Trophoblast cell (in vitro differentiated cells and primary cell): Measurements from ENCODE around the gene GPR37.

Experiments
- DNase-seq, 2 donors: peaks; one replicate each; pipeline ENCODE4 v3.0.0-alpha.2; 2016
- H2AFZ ChIP-seq: 2 replicates; pipeline ENCODE4 v1.6.1; 2013; ENCODE audit warnings: low read length, moderate library complexity, mild to moderate bottlenecking; ENCODE audit not compliant: insufficient read depth, poor library complexity
- H2AK5ac ChIP-seq: 2 replicates; pipeline ENCODE4 v1.6.1; 2013; ENCODE audit warnings: mild to moderate bottlenecking, low read length
- H2BK120ac ChIP-seq: 2 replicates; pipeline ENCODE4 v1.6.1; 2013; ENCODE audit warnings: low read length, mild to moderate bottlenecking, moderate library complexity; ENCODE audit not compliant: insufficient read depth, poor library complexity
- H2BK12ac ChIP-seq: 2 replicates; pipeline ENCODE4 v1.6.1; 2013; ENCODE audit warnings: mild to moderate bottlenecking, low read length, moderate library complexity
- H2BK5ac ChIP-seq: 2 replicates; pipeline ENCODE4 v1.6.1; 2013; ENCODE audit warnings: low read length, low read depth, moderate library complexity, mild to moderate bottlenecking; ENCODE audit not compliant: poor library complexity
- H3K14ac ChIP-seq: 2 replicates; pipeline ENCODE4 v1.6.1; 2013; ENCODE audit warnings: mild to moderate bottlenecking, low read length
- H3K18ac ChIP-seq: 2 replicates; pipeline ENCODE4 v1.6.1; 2013; ENCODE audit warnings: mild to moderate bottlenecking, low read length
- H3K23ac ChIP-seq: 2 replicates; pipeline ENCODE4 v1.6.1; 2013; ENCODE audit warnings: low read length
- H3K27ac ChIP-seq: 2 replicates; pipeline ENCODE4 v1.5.1; 2013; ENCODE audit warnings: low read depth, mild to moderate bottlenecking, inconsistent platforms, low read length, moderate library complexity
- H3K27me3 ChIP-seq: 2 replicates; pipeline ENCODE4 v1.6.1; 2013; ENCODE audit warnings: inconsistent platforms, mild to moderate bottlenecking, low read length, moderate library complexity; ENCODE audit not compliant: insufficient read depth
- H3K36me3 ChIP-seq, 2 experiments: 1 replicate in 1 of 2; 2 replicates in 1 of 2; pipeline ENCODE4 v1.6.1; 2013; ENCODE audit warnings: low read length in 2 of 2, mild to moderate bottlenecking in 2 of 2, moderate library complexity in 1 of 2; ENCODE audit not compliant: insufficient read depth in 2 of 2, control insufficient read depth in 1 of 2
- H3K4ac ChIP-seq: 2 replicates; pipeline ENCODE4 v1.6.1; 2013; ENCODE audit warnings: low read depth, mild to moderate bottlenecking, low read length, moderate library complexity
- H3K4me1 ChIP-seq, 2 experiments: 1 replicate in 1 of 2; 2 replicates in 1 of 2; pipeline ENCODE4 v1.6.1; 2013; ENCODE audit warnings: low read length in 2 of 2, mild to moderate bottlenecking in 2 of 2, moderate library complexity in 1 of 2; ENCODE audit not compliant: insufficient read depth in 2 of 2, control insufficient read depth in 1 of 2
- H3K4me2 ChIP-seq: 2 replicates; pipeline ENCODE4 v1.6.1; 2013; ENCODE audit warnings: inconsistent platforms, mild to moderate bottlenecking, low read length, moderate library complexity
- H3K4me3 ChIP-seq: 2 replicates; pipeline ENCODE4 v1.5.1; 2013; ENCODE audit warnings: mild to moderate bottlenecking, low read depth, low read length, inconsistent platforms
- H3K79me1 ChIP-seq: one replicate; pipeline ENCODE4 v1.6.1; 2013; ENCODE audit warnings: low read length
- H3K79me2 ChIP-seq: 2 replicates; pipeline ENCODE4 v1.6.1; 2013; ENCODE audit warnings: low read length, mild to moderate bottlenecking; ENCODE audit not compliant: control insufficient read depth, insufficient read depth, poor library complexity
- H3K9ac ChIP-seq: 2 replicates; pipeline ENCODE4 v1.6.1; 2013; ENCODE audit warnings: mild to moderate bottlenecking, low read length
- H3K9me3 ChIP-seq: 2 replicates; pipeline ENCODE4 v1.6.1; 2013; ENCODE audit warnings: low read depth, mild to moderate bottlenecking, control low read depth, inconsistent platforms, low read length; ENCODE audit not compliant: insufficient read depth
- H4K12ac ChIP-seq: 2 replicates; pipeline ENCODE4 v1.6.1; 2013; ENCODE audit warnings: low read depth, mild to moderate bottlenecking, low read length, moderate library complexity
- H4K8ac ChIP-seq: 2 replicates; pipeline ENCODE4 v1.6.1; 2013; ENCODE audit warnings: low read depth, mild to moderate bottlenecking, low read length, moderate library complexity
- H4K91ac ChIP-seq: one replicate; pipeline ENCODE4 v1.6.1; 2013; ENCODE audit warnings: low read depth, mild to moderate bottlenecking, low read length, moderate library complexity
- WGBS: extraction: QIAGEN DNeasy Blood & Tissue Kit; methylation state at CpG from one replicate; pipeline ENCODE4 v1.1.7; 2013; ENCODE audit warnings: missing lambda C conversion rate; ENCODE audit not compliant: insufficient read length, insufficient coverage; ENCODE audit errors: extremely low coverage; 5-methylcytosine and 5-hydroxymethylcytosine counted together

The GPR37 gene

DNA sequence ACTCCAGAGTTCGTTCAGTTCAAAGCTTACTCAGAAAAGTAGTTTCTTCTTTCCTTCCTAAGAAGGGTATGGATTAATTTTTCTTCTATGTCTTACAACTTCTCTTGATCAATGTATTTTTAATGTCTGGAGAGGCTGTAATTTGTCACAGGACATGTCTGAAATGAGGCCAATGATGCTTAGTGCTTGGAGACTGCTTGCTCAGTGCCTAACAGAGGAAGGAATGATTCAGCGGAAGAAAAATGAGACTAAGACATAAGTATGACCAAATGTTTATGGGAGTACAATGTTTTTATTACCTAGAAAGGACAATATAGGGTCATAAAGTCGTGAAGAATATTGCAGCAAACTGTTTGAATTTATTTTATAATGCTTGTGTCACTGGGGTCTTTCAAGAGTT lies 43.3 kb downstream of the GPR37 start:
- H4K8ac ChIP-seq, result no peak overlapping the region
- H3K9ac ChIP-seq, result no peak overlapping the region
- no peak overlapping the region for H3K27ac ChIP-seq
- H3K4me3 ChIP-seq, result no peak overlapping the region
- H3K4me1 ChIP-seq, result peaks cover 0 to 2% of the 10 kb centered on the region in 2 experiments
- H3K79me1 ChIP-seq, result no peaks in the 10 kb centered on the region
- no peak overlapping the region for H2BK12ac ChIP-seq
- WGBS, result no CpG with 5 or more reads among the region's 3 CpGs
- H4K12ac ChIP-seq, result no peak overlapping the region
- no peak overlapping the region for H2AK5ac ChIP-seq
- H3K9me3 ChIP-seq, result no peaks in the 10 kb centered on the region
- no peak overlapping the region for H3K23ac ChIP-seq
- H3K27me3 ChIP-seq, result no peaks in the 10 kb centered on the region
- H4K91ac ChIP-seq, result no peak overlapping the region
- no peak overlapping the region for H3K14ac ChIP-seq
- no peak overlapping the region for H2AFZ ChIP-seq
- no peaks in the 10 kb centered on the region for H3K79me2 ChIP-seq
- no peak overlapping the region for H2BK120ac ChIP-seq
- no peak overlapping the region for H2BK5ac ChIP-seq
- H3K36me3 ChIP-seq, result no peaks in the 10 kb centered on the region
- H3K4me2 ChIP-seq, result no peak overlapping the region
- no peak overlapping the region for H3K18ac ChIP-seq
- DNase-seq, result no peak
- H3K4ac ChIP-seq, result no peak overlapping the region

DNA sequence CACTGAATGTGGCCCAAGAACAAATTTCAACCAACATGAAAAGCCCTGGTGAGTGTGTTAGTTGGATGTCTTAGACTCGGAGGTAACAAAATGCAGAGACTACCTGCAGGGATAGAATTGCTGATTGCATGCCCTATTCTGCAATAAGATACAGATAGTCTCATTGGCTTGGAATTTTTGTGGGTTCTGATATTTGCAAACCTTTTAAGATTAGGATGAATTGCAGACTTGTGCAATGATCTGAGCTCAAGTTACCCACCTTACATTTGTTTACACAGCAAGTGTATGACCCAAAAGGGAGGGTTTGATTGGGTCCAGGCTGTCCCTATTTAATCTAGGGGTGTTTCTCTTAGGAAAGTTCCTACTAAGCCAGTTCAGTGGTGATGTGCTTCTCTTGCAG lies 45.4 kb downstream of the GPR37 start:
- Histone ChIP-seq H3K9me3 (no peaks in the 10 kb centered on the region), H3K14ac (no peak overlapping the region), H4K91ac (no peak overlapping the region), H3K27me3 (no peaks in the 10 kb centered on the region), H2BK12ac (no peak overlapping the region), H4K12ac (no peak overlapping the region), H2AFZ (no peak overlapping the region), H3K4me1 (peaks cover 0 to 2% of the 10 kb centered on the region in 2 experiments), H3K27ac (no peak overlapping the region), H3K18ac (no peak overlapping the region), H4K8ac (no peak overlapping the region), H3K4ac (no peak overlapping the region), H3K36me3 (no peaks in the 10 kb centered on the region), H3K79me1 (no peaks in the 10 kb centered on the region), H3K23ac (no peak overlapping the region), H3K79me2 (no peaks in the 10 kb centered on the region), H3K4me3 (no peak overlapping the region), H2BK120ac (no peak overlapping the region), H2AK5ac (no peak overlapping the region), H3K4me2 (no peak overlapping the region), H3K9ac (no peak overlapping the region), H2BK5ac (no peak overlapping the region)
- DNase-seq, result no peak
- WGBS, result no CpG with 5 or more reads among the region's 1 CpG

DNA sequence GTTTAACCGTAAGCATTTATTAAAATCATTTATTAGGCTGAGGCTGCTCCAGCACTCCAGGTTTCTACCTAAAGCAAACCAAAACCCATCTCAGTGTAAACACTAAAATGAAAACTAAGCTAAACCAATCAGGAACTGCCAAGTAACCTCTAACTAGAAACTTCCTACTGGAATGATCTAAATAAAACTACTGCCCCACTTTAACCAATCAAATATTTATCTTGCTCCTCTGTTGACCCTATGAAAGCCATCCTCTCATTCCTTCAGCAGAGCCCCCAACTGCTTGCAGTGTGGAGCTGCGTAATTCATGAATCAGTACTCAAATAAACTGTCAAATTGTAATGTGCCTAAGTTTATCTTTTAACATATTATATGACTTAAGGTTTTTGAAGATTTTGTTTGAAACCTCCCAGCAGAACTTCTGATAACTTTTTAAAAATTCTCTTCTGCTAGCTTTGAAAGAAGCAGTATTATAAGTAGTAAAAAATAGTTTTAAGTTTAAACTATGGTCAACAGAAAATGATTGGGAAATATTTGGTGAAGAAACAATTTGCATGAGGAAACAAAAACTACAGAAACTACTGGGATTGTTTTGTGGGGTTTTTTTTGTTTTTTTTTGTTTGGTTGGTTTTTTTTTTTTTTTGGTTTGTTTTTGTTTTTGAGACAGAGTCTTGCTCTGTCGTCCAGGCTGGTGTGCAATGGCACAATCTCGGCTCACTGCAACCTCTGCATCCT lies 47.4 kb downstream of the GPR37 start:
- Histone ChIP-seq H3K4me3 (no peak overlapping the region), H3K79me1 (no peaks in the 10 kb centered on the region), H2BK120ac (no peak overlapping the region), H3K9me3 (no peaks in the 10 kb centered on the region), H3K79me2 (no peaks in the 10 kb centered on the region), H2AK5ac (no peak overlapping the region), H2AFZ (no peak overlapping the region), H3K9ac (no peak overlapping the region), H3K14ac (no peak overlapping the region), H4K12ac (no peak overlapping the region), H3K27me3 (no peaks in the 10 kb centered on the region), H3K36me3 (no peaks in the 10 kb centered on the region), H3K27ac (no peak overlapping the region), H4K8ac (no peak overlapping the region), H3K23ac (no peak overlapping the region), H3K18ac (no peak overlapping the region), H3K4me2 (no peak overlapping the region), H3K4ac (no peak overlapping the region), H3K4me1 (peaks cover 0 to 2% of the 10 kb centered on the region in 2 experiments), H2BK5ac (no peak overlapping the region), H2BK12ac (no peak overlapping the region), H4K91ac (no peak overlapping the region)
- no CpG with 5 or more reads among the region's 4 CpGs for WGBS
- no peak for DNase-seq

DNA sequence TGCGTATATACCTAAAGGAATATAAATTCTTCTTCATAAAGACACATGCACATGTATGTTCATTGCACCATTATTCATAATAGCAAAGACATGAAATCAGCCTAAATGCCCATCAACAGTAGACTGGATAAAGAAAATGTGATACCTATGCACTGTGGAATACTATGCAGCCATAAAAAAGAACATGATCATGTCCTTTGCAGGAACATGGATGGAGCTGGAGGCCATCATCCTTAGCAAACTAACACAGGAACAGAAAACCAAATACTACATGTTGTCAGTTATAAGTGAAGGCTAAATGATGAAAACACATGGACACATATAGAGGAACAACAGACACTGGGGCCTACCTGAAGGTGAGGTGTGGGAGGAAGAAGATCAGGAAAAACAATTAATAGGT lies 48.7 kb downstream of the GPR37 start:
- Histone ChIP-seq H3K9ac (no peak overlapping the region), H2BK120ac (no peak overlapping the region), H3K27ac (no peak overlapping the region), H3K14ac (no peak overlapping the region), H3K4me1 (no peaks in the 10 kb centered on the region), H2BK12ac (no peak overlapping the region), H4K12ac (no peak overlapping the region), H3K9me3 (no peaks in the 10 kb centered on the region), H2AFZ (no peak overlapping the region), H2AK5ac (no peak overlapping the region), H3K36me3 (no peaks in the 10 kb centered on the region), H3K18ac (no peak overlapping the region), H2BK5ac (no peak overlapping the region), H3K4me2 (no peak overlapping the region), H4K91ac (no peak overlapping the region), H3K4me3 (no peak overlapping the region), H3K79me2 (no peaks in the 10 kb centered on the region), H3K79me1 (no peaks in the 10 kb centered on the region), H4K8ac (no peak overlapping the region), H3K23ac (no peak overlapping the region), H3K27me3 (no peaks in the 10 kb centered on the region), H3K4ac (no peak overlapping the region)
- no CpG with 5 or more reads among the region's 1 CpG for WGBS
- no peak for DNase-seq
